BLaER1 treated with 17β-estradiol and CSF1 and Interleukin-3, amounts not matched to agents 10 nM and 100 nM (cell line): Measurements from ENCODE around the gene MPL.

Source experiments
- H3K27ac ChIP-seq, 11 experiments: shearing (Covaris generic); formaldehyde crosslinking; 2 replicates each; pipeline ENCODE4 v1.8.1; 2022
- H3K27me3 ChIP-seq, 11 experiments: shearing (Covaris generic); formaldehyde crosslinking; 2 replicates each; pipeline ENCODE4 v1.8.1; 2022
- H3K36me3 ChIP-seq, 11 experiments: shearing (Covaris generic); formaldehyde crosslinking; 2 replicates each; pipeline ENCODE4 v1.8.1; 2022
- H3K4me1 ChIP-seq, 10 experiments: shearing (Covaris generic); formaldehyde crosslinking; 2 replicates each; pipeline ENCODE4 v1.8.1; 2022
- H3K4me2 ChIP-seq, 11 experiments: shearing (Covaris generic); formaldehyde crosslinking; 2 replicates each; pipeline ENCODE4 v1.8.1; 2022
- H3K4me3 ChIP-seq, 10 experiments: shearing (Covaris generic); formaldehyde crosslinking; 2 replicates each; pipeline ENCODE4 v1.8.1; 2022
- H3K9ac ChIP-seq, 11 experiments: shearing (Covaris generic); formaldehyde crosslinking; 2 replicates each; pipeline ENCODE4 v1.8.1; 2022
- H3K9me3 ChIP-seq, 11 experiments: shearing (Covaris generic); formaldehyde crosslinking; replicated peaks in 1 of 11; 2 replicates each; pipeline ENCODE4 v1.8.1; 2022
- H4K20me1 ChIP-seq, 11 experiments: shearing (Covaris generic); formaldehyde crosslinking; 2 replicates each; pipeline ENCODE4 v1.8.1; 2022
- Cebpa-rat ChIP-seq, 11 experiments: shearing (Covaris generic); IDR thresholded peaks; 2 replicates each; pipeline ENCODE4 v1.8.1; 2022

Gene MPL

DNA sequence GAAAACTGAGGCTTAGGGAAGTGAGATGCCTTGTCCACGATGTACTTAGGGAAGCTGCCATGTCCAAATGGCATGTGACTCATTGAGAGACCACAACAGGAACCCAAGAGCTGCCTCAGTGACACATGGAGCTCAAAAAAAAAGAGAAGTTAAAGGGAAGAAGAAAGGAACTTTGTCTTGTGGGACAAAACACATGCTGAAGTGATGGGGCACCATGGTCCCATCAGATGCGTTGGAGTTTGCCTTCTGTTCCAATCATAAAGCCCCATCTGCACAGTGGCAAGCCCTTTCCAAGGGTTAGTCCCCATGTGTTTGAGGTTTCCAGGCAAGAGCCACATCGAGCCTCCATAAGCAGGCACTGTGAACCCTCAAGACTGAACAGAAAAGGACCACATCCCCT, 44.0 kb downstream of the MPL start:
- no peak overlapping the region for H3K4me3 ChIP-seq
- H3K4me1 ChIP-seq = peaks cover 0 to 44% (median 18%) of the 10 kb centered on the region in 10 experiments; a peak in 16 of 20 replicates
- H3K9me3 ChIP-seq = no peaks in the 10 kb centered on the region
- H3K9ac ChIP-seq = peak overlapping the region in 2 of 11 experiments; percentile 6 to 27; a peak in 5 of 22 replicates
- TF ChIP-seq Cebpa-rat (IDR thresholded peaks at IDR 0.05) = no peak
- H4K20me1 ChIP-seq = peaks cover 0 to 4% (median 0%) of the 10 kb centered on the region in 11 experiments; a peak in 2 of 22 replicates
- peaks cover 43 to 81% (median 56%) of the 10 kb centered on the region in 11 experiments for H3K36me3 ChIP-seq
- no peaks in the 10 kb centered on the region for H3K27me3 ChIP-seq
- H3K27ac ChIP-seq = peak overlapping the region in 9 of 11 experiments; percentile 0 to 81 (median 70); a peak in 15 of 22 replicates
- H3K4me2 ChIP-seq = peak overlapping the region in 9 of 11 experiments; percentile 4 to 91 (median 79); a peak in 17 of 22 replicates

DNA sequence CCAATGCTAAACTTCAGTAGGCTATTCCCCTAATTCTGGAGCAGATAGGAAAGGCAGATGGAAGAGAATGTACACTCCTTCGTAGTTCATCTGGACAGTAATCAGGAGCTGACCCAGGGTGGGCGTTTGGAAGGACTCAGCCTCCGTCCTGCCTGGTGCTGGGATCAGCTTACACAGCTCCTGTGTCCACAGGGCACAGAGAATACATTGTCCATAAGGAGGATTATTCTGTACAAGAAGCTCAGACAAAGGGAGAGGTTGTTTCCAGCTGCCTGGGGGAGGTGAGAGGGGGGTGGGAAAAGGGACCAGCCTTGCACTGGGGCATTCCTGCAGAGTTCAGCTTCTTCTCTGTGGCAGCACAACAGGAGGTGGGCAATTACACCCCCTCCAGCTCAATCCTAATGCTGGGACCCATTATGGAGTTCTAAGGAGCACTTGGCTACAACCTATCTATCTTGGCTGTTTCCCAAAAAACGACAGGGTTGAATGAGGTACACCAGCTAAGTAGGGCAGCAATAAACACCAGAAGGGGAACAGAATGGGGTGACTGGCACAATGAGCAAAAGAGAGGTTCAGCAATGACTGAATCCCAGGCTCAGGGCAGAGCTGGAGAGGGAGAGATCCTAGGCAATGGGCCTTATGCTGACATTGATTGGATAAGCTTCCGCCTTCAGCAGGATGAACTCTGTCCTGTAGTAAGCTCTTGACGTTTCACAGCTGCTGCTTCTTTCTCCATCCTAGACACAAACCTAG, 44.6 kb downstream of the MPL start:
- Histone ChIP-seq H3K9me3 (no peaks in the 10 kb centered on the region), H3K4me3 (no peak overlapping the region), H3K27me3 (no peaks in the 10 kb centered on the region), H3K27ac (peak overlapping the region in 9 of 11 experiments; percentile 0 to 81 (median 70); a peak in 17 of 22 replicates), H4K20me1 (peaks cover 0 to 6% (median 0%) of the 10 kb centered on the region in 11 experiments; a peak in 2 of 22 replicates), H3K36me3 (peaks cover 49 to 81% (median 60%) of the 10 kb centered on the region in 11 experiments), H3K4me1 (peaks cover 0 to 46% (median 18%) of the 10 kb centered on the region in 10 experiments; a peak in 16 of 20 replicates), H3K9ac (peak overlapping the region in 2 of 11 experiments; percentile 6 to 27; a peak in 6 of 22 replicates), H3K4me2 (peak overlapping the region in 9 of 11 experiments; percentile 4 to 91 (median 79); a peak in 17 of 22 replicates)
- no peak for TF ChIP-seq Cebpa-rat (IDR thresholded peaks at IDR 0.05)

DNA sequence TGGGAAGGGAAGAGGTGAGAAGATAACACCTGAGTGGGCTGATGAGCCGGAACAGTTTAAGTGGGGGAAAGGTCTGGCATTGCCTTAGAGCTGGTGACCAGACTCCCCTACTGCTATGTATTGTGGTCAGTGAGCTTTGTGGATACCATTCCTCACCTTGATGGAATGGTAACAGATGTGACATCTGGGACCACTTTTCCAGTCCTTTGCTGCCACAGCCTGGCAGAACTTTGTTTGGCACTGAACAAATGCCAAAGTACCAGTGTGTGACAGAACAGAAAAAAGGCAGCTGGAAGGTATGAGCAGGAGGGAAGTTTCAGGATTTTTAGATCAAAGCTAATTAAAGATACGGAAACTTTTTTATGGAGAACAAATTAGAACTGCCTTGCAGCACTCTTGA, 45.8 kb downstream of the MPL start:
- no peak overlapping the region for H3K4me3 ChIP-seq
- no peaks in the 10 kb centered on the region for H3K9me3 ChIP-seq
- H3K4me1 ChIP-seq = peaks cover 5 to 59% (median 27%) of the 10 kb centered on the region in 10 experiments
- H3K9ac ChIP-seq = no peak overlapping the region; a peak in 1 of 22 replicates
- no peaks in the 10 kb centered on the region for H3K27me3 ChIP-seq
- TF ChIP-seq Cebpa-rat (IDR thresholded peaks at IDR 0.05) = no peak
- H3K36me3 ChIP-seq = peaks cover 59 to 79% (median 66%) of the 10 kb centered on the region in 11 experiments
- H3K4me2 ChIP-seq = peak overlapping the region in 2 of 11 experiments; percentile 80 to 91; a peak in 4 of 22 replicates
- peaks cover 0 to 10% (median under 1%) of the 10 kb centered on the region in 11 experiments; a peak in 6 of 22 replicates for H4K20me1 ChIP-seq
- no peak overlapping the region for H3K27ac ChIP-seq

- H3K27ac ChIP-seq = no peak overlapping the region
- H3K9ac ChIP-seq = peak overlapping the region in 3 of 11 experiments; percentile 7 to 34 (median 27); a peak in 4 of 22 replicates
- peaks cover 26 to 55% (median 37%) of the 10 kb centered on the region in 10 experiments for H3K4me1 ChIP-seq
- peaks cover 56 to 65% (median 61%) of the 10 kb centered on the region in 11 experiments for H3K36me3 ChIP-seq
- no peaks in the 10 kb centered on the region for H3K9me3 ChIP-seq
- no peak overlapping the region for H3K4me3 ChIP-seq
- H3K27me3 ChIP-seq = no peaks in the 10 kb centered on the region
- peaks cover 0 to 12% (median 3%) of the 10 kb centered on the region in 11 experiments; a peak in 6 of 22 replicates for H4K20me1 ChIP-seq
- H3K4me2 ChIP-seq = no peak overlapping the region
- no peak for TF ChIP-seq Cebpa-rat (IDR thresholded peaks at IDR 0.05)
Measured at GRCh38 chr1:43386676-43387075, 49.1 kb downstream of the MPL start.

DNA sequence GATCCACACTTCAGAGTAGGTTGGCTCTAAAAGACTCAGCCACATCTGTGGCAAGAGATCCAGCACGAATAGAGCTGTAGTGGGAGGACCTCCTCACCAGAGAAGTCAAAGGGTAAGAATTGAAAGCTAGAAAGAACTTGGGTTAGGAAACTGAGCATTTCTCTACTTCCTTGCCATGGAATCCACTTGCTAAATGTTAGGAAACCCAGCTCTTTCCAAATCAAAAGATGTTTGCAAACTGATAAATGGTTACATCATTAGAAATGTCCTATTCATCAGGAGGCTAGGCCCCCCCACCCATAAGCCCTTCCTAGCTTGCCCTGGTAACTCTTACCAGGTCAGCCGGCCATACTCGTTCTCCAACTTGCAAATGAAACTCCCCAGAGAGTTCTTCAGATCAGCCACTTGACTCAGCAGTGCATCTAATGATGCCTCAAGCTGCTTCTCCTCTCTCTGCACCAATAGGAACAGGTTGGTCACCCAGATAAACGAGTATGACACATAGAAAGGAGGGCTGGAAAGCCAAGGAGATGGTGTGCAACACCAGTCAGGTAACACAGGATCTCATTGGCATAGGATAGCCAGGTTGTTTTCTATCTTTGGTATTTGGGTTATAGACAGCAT, 50.5 kb downstream of the MPL start:
- no peak for TF ChIP-seq Cebpa-rat (IDR thresholded peaks at IDR 0.05)
- Histone ChIP-seq H3K4me1 (peaks cover 22 to 41% (median 26%) of the 10 kb centered on the region in 10 experiments), H3K27ac (0 out of 22 replicates have a peak overlapping the region, but pooled peaks of 1 of the 11 experiments have one; percentile 11), H3K36me3 (peaks cover 47 to 56% (median 50%) of the 10 kb centered on the region in 11 experiments), H3K9ac (peak overlapping the region in 8 of 11 experiments; percentile 35 to 89 (median 84); a peak in 12 of 22 replicates), H4K20me1 (peaks cover 0 to 15% (median 5%) of the 10 kb centered on the region in 11 experiments; a peak in 7 of 22 replicates), H3K9me3 (no peaks in the 10 kb centered on the region), H3K4me2 (peak overlapping the region; percentile 82 to 97 (median 91)), H3K4me3 (peak overlapping the region in 9 of 10 experiments; percentile 71 to 96 (median 87); a peak in 13 of 20 replicates), H3K27me3 (no peaks in the 10 kb centered on the region)

- Histone ChIP-seq H3K4me3 (peak overlapping the region; percentile 71 to 96 (median 88)), H3K9me3 (no peaks in the 10 kb centered on the region), H3K27ac (peak overlapping the region in 6 of 11 experiments; percentile 11 to 87 (median 80); a peak in 6 of 22 replicates), H3K4me1 (peaks cover 22 to 36% (median 26%) of the 10 kb centered on the region in 10 experiments), H3K4me2 (peak overlapping the region; percentile 82 to 97 (median 91)), H3K27me3 (no peaks in the 10 kb centered on the region), H3K36me3 (peaks cover 43 to 56% (median 47%) of the 10 kb centered on the region in 11 experiments), H4K20me1 (peaks cover 0 to 20% (median 6%) of the 10 kb centered on the region in 11 experiments; a peak in 10 of 22 replicates), H3K9ac (peak overlapping the region; percentile 78 to 89 (median 85); a peak in 21 of 22 replicates)
- TF ChIP-seq Cebpa-rat (IDR thresholded peaks at IDR 0.05) = no peak
Measured at GRCh38 chr1:43388613-43389012, 51.0 kb downstream of the MPL start.

DNA sequence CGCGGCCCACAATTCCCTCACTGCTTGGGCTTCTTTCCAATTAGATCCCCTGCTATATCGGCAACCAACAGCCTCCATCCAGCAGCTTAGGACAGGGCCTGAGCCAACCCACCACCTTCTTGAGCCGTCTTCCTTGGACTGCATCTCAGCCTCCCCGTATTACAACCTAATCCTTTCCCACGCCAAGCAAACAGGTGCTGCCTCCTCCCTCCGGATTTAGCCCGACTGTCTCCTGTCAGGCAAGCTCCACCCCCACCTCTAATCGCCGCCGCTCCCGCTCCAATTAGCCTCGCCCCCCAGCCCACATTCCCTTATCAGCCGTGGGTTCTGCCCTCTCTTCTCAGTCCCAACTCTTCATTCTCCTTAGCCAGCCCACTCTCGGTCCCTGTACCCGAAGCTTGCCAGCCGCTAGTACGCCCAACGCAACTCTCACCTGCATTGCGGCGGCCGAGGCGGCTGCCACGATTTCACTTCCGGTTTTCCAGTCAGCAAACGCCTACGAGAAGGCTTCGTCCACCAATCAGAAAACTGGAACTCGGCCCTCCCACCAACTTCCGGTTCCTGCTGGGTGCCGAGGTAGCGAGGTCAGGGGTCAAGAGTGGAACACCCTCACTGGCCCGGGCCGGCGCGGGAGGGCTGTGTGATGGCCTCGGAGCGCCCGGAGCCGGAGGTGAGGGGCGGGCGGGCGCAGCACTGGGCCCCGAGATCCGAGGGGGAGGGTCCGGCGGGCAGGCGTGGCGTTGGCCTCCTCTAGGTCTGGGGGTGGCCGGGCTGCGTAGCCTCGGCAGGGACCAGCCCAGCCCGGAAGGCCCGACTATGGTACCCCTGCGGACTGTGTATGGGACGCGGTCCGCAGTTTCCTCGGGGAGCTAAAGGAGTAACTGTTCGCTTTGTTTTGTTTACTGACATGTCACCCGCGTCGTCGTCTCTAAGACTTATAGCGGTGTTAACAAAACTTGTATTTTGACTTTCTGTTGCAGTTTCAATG, 52.0 kb downstream of the MPL start, which contains the start of the genes MED8 and SZT2:
MED8 (minus strand) TSS at position 475 of the 988 bp plus-strand sequence; CDS start at position 439, 36 bp downstream.
SZT2 (plus strand) TSS at position 574 of the 988 bp plus-strand sequence; CDS start at position 644, 70 bp downstream.
- peaks cover 0 to 27% (median 7%) of the 10 kb centered on the region in 11 experiments; a peak in 10 of 22 replicates for H4K20me1 ChIP-seq
- peak within 1 kb of the TSS; percentile 70 to 87 (median 82) for H3K27ac ChIP-seq
- peak within 1 kb of the TSS; percentile 82 to 97 (median 91) for H3K4me2 ChIP-seq
- peaks cover 22 to 32% (median 26%) of the 10 kb centered on the region in 10 experiments for H3K4me1 ChIP-seq
- H3K9me3 ChIP-seq = no peaks in the 10 kb centered on the region
- no peak for TF ChIP-seq Cebpa-rat (IDR thresholded peaks at IDR 0.05)
- H3K27me3 ChIP-seq = no peaks in the 10 kb centered on the region
- peaks cover 34 to 56% (median 43%) of the 10 kb centered on the region in 11 experiments for H3K36me3 ChIP-seq
- H3K9ac ChIP-seq = peak within 1 kb of the TSS; percentile 78 to 89 (median 85)
- peak within 1 kb of the TSS; percentile 71 to 96 (median 88) for H3K4me3 ChIP-seq
